Glomerular visceral epithelial cell (primary cell): ENCODE measurements around the gene ADGRL4.
"Not testable (repeated sequence)": the region's sequence is repeated elsewhere in the genome, so short reads cannot be mapped to it uniquely, and the experiment has no call there.

Experiments
- DNase-seq: peaks from one replicate; pipeline ENCODE4 v3.0.0-alpha.2; 2016; ENCODE audit errors: extremely low spot score

Gene ADGRL4

DNA sequence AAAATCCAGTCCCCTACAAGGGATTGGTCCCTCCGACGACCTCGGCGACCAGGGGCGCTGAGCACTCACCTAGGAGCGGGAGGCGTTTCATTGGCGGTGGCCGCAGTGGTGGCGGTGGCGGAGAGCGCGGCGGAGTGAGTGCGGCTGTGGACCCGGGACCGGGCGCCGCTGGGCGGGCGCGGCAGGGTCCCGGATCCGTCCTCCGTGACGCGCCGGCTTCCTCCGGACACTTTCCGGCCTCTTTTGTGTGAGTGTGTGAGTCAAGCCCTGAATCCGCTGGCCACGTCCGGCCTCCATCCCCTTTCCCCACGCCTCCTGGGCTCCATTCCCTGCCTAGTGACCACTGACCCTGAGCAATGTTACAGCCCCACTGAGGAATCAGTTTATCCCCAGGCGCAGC is at the start of gene ADGRL4:
Gene ADGRL4 (minus strand): TSS at position 167 of the 400 bp plus-strand sequence. CDS start 76 bp downstream, at position 91.
- peak; percentile 29 for DNase-seq

DNA sequence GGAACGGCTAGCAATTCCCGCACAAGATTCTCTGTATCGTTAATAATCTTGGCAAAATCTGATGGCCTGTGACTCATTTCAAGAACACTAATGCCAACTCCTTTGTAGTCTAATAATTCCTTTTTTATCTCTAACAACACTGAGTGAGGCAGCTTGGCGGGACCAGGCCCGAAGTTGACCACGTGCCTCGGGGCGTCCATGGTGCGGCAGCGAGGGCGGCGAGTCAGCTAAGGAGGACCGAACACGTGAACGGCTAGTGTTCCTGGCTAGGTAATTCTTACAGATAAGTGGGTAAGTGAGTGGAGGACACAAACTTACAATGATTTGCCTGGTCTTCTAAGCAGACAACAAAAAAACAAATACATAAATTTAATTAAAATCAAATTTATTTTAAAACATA is 49.3 kb upstream of the ADGRL4 start:
- DNase-seq = no peak

DNA sequence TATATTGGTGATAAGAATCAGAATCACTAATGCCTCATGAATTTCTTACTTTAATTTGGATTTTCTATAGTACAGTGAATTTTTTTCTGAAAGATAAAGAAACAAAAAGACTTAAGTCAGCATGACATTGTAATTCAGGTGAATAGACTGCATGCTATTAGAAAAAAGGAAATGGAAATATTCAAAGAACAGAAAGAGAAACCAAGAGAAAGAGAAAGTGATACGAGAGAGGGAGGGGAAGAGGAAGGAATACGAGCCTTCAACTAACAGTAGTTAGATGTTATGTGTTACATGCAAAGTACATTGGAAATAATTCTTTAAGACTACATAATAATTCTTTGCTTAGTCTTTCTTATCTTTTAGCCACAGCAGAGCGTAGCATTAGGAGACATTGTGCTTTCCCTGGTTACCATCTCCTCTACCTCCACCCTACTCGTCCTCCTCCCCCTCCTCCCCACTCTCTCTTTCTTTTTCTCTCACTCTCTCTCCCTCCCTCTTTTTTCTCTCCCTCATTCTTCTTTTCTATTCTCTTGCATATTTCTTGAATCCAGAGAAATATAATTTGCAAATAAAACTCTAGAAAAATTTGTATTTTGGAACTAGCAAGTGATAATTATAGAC is 46.4 kb upstream of the ADGRL4 start:
- DNase-seq = no peak

DNA sequence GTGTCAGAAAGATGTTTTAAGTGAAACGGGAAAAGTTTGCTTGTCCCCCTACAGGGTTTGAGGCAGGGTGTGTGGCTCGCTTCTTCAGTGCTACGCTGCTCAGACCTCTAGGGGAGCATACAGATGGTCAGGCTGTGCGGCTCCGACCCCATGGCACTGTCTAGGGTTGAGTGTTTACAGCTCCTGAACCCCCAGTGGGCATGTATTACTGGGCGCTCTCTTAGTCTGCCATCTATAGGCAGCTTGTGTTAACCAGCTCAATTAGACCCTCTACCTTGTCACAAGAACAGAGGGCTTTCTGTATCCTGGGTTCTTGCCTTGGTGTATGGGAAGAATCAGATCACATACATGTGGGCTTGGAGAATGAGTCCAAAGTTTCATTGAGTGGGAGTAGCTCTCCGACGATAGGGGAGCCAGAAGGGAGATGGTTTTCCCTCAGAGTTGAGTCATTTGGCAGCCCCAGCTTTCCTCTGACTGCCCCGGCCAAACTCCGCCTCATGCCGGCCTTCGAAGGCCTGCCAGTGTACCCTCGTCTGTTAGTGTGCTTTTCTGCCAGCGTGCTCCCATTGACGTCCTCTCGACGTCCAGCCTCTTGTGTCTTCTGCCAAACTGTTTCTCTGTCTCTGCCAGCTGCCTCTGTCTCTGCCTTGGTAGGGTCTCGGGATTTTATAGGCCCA is 38.6 kb upstream of the ADGRL4 start:
- no peak for DNase-seq

DNA sequence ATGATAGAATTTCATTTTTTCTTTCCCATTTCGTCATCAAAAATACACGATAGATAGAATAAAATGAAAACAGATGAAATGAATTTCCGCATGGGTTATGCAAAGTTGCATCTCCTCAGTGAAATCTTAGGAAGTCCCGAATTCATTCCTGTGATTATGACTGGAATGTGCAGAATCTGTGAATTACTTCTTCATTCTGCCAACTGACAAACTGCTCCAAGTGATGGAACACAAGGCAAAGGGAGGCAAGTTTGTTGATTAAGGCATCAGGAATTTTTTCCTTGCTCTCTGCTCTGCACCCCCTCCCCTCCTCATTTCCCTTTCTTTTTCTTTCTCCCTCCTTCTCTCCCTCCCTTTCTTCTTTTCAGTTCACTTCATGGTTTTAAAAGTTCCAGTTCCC is 37.0 kb upstream of the ADGRL4 start:
- no peak for DNase-seq

DNA sequence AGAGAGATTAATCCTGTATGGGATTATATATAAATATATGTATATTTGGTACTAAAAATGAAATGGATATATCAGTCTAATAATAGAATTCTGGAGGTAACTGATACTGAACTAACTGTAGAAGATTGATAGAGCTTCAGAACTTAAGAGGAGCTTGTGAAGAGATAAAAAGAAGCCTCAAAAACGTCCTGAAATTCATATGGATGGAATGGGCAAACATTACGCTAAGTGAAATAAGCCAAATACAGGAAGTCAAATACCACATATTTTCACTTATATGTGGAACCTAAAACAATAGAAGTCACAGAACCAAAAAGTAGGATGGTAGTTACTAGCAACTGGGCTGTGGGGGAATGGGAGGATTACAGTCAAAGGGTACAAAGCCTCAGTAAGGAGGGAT is 36.0 kb upstream of the ADGRL4 start:
- no peak for DNase-seq

DNA sequence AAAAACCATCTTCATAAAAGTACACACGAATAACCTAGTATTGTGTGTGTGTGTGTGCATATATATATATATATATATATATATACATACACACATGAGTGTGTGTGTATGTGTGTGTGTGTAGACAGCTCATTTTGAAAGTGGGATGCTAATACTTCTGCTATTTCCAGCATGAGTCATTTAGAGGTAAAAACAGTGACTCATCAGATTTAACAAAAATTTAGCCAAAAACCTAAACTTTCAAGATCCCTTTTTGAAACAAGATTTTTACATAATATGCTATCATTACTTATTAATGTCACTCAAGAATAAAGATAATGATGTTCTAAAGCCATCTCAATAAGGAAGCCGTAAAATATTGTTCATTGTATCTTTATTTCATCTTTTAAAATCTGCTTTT is 35.6 kb upstream of the ADGRL4 start:
- DNase-seq = peak; percentile 25

DNA sequence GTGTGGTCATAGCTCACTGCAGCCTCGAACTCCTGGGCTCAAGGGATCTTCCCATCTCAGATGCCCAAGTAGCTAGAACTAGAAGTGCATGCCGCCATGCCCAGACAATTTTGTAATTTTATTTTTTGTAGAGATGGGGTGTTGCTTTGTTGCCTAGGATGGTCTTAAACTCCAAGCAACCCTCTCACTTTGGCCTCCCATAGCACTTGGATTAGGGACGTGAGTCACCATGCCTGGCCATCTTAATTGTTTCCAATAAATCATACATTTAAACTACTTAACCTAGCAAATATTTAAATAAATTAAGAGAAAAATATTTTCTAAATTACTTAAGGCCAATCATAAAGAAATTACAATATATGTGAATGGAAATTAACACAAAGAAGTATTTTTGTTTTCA is 35.1 kb upstream of the ADGRL4 start:
- no peak for DNase-seq

DNA sequence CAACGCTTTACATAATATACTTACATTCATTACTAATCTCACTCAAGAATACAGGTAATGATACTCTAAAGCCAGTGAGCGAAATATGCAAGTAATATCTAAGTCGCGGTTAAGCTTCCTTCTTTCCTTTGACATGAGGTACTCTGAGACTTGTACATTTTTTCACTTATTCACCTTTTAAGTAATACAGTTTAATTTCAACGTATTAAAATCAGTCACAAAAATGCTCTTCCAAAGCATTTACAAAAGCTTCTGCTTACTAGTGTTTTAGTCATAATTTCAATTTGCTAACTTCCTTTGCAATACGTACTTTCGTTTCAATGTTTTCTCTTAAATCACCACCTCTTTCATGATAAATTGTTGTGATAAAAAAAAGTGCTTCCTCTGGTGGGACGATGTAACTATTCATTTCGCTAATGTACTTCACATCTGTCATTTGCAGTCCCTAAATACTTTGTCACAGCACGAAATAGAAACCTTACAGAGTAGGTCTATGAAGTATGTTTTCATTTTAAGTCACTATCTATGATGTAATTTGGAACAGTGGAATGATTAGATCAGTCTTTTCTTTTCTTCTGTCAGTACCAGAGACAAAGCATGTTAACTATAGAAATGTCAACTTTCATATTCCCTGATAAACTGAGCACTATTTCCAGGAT is 34.0 kb upstream of the ADGRL4 start:
- DNase-seq = no peak

DNA sequence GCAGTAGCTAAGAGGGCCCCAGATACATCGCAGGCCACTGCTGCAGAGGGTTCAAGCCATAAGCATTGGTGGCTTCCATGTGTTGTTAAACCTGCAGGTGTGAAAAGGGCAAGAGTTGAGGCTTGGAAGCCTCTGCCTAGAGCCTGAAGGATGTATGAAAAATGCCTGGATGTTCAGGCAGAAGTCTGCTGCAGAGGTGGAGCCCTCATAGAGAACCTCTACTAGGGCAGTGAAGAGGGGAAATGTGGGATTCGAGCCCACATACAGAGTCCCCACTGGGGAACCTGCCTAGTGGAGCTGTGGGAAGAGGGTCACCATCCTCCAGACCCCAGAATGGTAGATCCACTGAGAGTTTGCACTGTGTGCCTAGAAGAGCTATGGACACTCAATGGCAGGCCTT is 30.6 kb upstream of the ADGRL4 start:
- no peak for DNase-seq

DNA sequence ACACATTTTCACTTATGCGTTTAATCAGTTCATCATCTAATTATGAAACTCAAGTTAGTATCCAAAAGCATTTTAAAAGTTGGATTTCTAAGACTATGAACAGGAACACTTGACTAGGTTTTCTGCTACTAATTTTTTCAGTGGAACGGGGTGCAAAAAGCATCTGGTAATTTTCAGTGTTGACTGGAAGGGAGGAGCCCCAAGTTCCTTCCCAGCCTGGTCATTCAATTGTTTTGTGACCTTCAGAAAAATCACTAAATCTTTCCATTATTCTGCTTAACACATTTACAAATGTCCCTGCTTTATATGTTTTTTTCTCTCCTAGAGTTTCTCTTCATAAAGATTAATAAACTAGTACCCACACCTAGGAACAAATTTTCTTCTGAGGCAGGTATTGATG is 6.0 kb upstream of the ADGRL4 start:
- DNase-seq = no peak

DNA sequence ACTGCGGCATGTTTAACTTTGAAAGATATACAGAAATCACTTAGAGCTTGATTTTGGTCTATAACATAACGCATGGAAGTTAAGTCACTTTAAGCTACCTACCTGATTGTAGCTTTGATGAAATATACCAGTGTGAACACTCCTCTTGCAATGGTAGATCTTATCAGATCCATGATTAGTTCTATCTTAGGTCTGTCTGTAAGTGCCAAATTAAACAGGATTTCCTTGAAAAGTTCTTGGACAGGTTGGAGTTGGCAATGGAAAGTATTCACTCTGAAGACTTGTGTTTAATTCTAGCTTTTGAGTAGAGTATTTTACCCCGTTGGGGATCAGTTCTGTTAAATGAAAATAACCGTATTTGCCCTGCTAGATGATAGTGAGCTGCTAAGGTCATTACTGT is 4.1 kb upstream of the ADGRL4 start:
- no peak for DNase-seq

DNA sequence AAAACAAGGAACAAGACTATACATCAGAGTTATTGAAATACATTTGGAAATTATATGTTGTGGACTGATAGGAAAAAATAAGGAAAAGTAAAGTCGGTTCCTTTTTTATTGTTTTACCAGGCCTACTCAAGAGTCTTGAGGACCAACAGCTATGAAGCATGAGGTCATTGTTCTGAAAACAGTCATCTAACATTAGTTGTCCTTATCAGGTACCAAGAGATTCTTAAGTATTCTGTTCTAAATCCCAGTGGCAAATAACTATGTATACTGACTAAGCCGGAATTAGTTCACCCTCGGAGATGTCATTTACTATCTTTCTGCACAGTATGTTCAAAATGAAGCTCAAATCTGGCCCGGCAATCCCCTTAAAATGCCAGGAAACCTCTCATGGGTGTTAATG is 585 bp downstream of the ADGRL4 start:
- peak; percentile 2 for DNase-seq

DNA sequence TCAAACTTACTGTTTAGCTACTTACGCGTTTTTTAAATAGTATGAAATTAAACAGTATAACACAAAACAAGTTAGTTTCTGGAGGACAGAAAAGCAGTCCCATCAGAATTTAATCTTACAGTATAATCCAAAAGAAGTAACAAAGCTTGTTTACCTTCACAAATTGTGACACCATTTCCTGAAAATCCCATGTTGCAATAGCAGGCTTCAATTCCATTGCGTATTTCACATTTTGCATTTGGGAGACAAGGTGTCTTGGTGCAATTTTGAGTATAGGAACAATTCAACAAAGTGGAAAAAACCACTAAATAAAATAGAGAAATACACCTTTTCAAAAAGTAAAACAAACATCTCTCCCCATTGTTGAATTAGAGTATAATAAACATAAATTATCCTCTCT is 1.6 kb downstream of the ADGRL4 start:
- DNase-seq = no peak

DNA sequence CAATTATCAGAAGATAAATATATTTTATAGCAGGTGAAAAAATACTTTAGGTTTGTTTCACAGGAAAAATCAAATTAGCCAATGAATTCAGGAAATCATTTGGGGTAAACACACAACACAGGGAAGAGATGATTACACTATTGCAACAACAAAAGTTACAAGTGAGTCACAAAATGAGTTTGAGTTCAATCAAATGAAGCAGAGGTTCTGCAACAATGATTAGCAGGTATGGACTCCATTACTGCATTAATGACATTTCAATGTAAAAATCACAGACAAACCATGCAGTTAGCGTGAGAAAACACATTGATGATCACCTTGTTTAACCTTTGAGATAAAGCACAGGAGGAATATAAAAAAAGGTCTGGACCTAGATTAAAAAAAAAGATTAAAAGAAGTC is 9.7 kb downstream of the ADGRL4 start:
- DNase-seq = no peak

DNA sequence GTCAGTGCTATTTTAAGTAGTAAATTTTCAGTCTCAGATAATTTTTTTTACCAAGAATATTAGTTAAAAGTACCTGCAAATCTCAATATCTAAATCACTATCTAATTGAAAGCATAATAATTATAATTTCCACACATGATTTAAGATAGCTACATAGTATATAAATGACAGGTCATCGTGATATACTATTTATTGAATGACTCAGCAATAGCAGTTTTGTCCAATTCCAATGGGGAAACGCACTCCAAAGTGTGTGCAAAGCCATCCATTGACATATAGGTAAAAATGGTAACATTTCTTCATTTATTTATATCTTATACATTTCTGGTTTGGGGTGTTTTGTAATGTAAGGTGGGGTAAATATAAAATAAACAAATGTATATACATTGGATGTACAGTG is 19.5 kb downstream of the ADGRL4 start:
- no peak for DNase-seq

DNA sequence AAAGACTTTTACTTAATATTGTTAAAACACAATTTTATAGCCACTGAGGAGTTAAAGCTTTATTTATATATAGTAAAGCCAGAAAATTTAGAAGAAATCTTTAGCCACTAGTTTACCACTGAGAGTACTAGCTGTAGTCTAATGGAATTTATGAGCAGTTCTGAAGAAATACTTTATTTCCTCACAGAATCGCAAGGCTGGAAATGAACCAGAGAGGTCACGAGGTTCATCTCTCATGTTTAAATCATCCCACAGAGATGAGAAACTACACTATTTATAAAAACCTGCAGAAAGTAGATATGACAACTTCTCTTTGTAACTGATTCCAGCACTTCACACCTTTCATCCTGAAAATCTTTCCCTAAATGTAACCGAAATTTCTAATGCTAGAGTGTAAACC is 26.0 kb downstream of the ADGRL4 start:
- DNase-seq = no peak

DNA sequence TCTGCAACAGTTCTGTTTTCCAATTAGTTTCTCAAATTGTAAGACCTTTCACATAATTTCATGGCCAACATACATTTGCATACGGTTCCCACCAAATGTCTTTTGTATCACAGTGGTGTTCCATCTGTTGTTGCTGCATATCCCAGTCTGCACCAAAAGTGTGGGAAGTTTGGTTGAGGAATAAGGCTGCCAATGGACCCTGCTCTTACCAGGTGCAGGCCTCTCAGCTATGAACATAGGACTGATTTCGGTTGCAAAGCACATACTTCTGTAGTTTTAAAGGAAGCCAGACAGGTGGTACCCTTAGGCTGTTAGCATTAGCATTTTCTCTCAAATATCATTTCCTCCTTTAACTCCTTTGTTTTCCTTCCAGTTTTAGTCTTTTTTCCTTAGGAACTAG is 33.8 kb downstream of the ADGRL4 start:
- DNase-seq = no peak

DNA sequence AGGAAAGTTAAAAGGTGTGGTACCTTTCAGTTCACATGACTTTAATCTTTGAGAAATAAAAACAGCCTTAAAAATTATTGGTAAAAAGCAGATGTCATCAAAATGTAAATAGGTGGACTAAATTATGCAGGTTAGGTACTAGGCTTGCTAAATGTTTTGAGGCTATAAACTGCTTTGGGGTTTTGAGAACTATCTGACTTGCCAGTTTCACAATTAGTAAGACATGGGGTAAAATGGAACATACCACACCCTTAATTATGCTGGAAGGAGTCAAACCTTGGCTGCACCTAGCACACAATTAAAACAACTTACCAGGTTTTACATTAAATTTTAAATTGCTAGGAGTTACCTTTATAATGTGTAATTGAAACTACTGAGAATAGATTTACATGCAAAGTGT is 39.4 kb downstream of the ADGRL4 start:
- not testable (repeated sequence) for DNase-seq

DNA sequence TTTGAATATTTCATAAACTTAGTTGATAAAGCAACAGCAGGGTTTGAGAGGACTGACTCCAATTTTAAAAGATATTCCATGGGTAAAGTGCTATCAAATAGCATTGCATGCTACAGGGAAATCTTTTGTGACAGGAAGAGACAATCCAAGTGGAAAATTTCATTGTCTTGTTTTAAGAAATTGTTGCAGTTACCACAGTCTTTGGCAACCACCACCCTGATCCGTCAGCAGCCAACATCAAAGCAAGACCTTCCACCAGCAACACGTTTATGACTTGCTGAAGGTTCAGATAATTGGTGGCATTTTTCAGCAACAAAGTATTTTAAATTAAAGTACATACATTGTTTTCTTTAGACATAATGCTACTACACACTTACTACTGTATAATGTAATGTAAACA is 47.8 kb downstream of the ADGRL4 start:
- no peak for DNase-seq

DNA sequence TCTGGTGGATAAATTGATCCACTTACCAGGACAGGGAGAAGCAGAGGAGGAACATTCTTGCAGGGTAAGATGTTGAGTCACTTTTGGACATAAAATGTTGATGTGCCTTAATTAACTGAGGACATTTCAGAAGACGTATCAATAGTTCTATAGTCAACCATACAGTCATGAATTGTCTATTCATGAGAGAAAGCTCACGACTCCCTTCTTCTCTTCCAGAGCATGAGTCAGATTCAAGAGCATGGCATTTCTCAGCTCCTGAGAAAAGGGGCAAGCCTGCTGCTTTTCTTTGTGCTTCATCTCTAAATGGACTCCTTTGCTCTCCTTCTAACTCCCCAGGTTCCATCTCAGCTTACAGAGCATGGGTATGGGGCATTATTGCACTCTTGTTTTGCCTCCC is 55.7 kb downstream of the ADGRL4 start:
- no peak for DNase-seq

DNA sequence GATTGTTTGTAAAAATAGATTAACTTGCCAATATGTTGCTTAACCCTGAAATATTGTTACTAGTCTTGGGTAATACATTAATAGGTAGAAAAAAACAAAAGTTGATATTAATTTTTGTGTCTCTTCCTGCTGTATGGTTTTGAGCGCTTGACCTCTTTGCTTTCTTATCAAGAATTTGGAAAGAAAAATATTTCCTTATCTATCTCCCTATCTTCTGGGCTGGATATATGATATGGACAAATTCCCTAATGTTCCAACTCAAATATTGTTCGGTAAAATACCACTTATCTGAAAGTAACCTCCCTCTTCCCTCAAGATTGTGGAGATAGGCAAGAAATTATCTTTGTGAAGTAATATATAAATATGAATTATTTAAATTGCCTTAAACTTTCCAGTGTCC is 57.3 kb downstream of the ADGRL4 start:
- DNase-seq = no peak

DNA sequence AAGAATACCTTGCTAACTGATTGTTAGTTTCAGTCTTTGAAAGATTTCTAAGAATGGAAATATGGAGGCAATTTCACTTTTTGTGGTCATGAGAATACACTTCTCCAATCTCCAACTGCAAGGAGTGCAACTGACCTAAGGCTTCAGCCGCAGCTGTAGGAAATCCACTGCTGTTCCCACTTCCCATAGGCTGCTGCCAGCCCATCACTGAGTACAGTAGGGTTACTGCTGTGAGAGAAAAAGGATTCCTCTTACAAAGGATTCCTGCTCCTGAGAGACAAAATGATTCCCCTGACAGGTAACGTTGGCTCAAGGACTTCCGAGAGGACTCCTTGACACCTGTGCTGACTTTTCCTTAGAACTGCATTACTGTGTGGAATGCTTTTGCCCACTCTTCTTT is 87.4 kb downstream of the ADGRL4 start:
- DNase-seq = no peak
